Tibial artery (tissue), 4 donors: ENCODE results near the gene TRDN.

Experiments used
- DNase-seq, 2 donors: peaks; one replicate each; pipeline ENCODE4 v3.0.0-alpha.2; 2019
- H3K27ac ChIP-seq, 2 donors: fragments of 200-600 bp; sonication (generic) in 1 of 2; 1 replicate in 1 of 2; 2 replicates in 1 of 2; pipeline ENCODE4 v1.5.1; 2018 to 2019; ENCODE audit warnings: mild to moderate bottlenecking in 1 of 2
- H3K27me3 ChIP-seq, 2 donors: fragments of 200-600 bp; sonication (generic) in 1 of 2; one replicate each; pipeline versions ENCODE4 v1.5.1 to v1.6.0; 2016 to 2019
- H3K36me3 ChIP-seq, 3 donors: fragments of 200-600 bp; sonication (generic) in 2 of 3; one replicate each; pipeline ENCODE4 v1.5.1; 2016 to 2019; ENCODE audit warnings: mild to moderate bottlenecking in 2 of 3
- H3K4me1 ChIP-seq, 4 donors: fragments of 200-600 bp; sonication (generic) in 2 of 4; 1 replicate in 3 of 4; 2 replicates in 1 of 4; pipeline ENCODE4 v1.5.1; 2016 to 2019
- H3K4me3 ChIP-seq, 2 donors: fragments of 200-600 bp; sonication (generic) in 1 of 2; 1 replicate in 1 of 2; 2 replicates in 1 of 2; pipeline ENCODE4 v1.5.1; 2018 to 2019; ENCODE audit warnings: mild to moderate bottlenecking in 2 of 2
- H3K9me3 ChIP-seq, 3 donors: fragments of 200-600 bp; sonication (generic) in 1 of 3; one replicate each; pipeline ENCODE4 v1.5.1; 2016 to 2019
- intact Hi-C: fragments of 100-400 bp; cut with DNase I; formaldehyde crosslinking; loops from one replicate; pipeline ENCODE4 v1.15.0; 2023; ENCODE audit warnings: low total_unique reads
- TF ChIP-seq, protein P1 (sequence below), 2 experiments: fragments of 200-600 bp in 1 of 2; fragments of 450-650 bp in 1 of 2; IDR thresholded peaks; one replicate each; pipeline ENCODE4 v1.5.1; 2017 to 2019; ENCODE audit warnings: antibody characterized with exemption in 2 of 2, mild to moderate bottlenecking in 1 of 2, moderate library complexity in 1 of 2

Gene TRDN

DNA sequence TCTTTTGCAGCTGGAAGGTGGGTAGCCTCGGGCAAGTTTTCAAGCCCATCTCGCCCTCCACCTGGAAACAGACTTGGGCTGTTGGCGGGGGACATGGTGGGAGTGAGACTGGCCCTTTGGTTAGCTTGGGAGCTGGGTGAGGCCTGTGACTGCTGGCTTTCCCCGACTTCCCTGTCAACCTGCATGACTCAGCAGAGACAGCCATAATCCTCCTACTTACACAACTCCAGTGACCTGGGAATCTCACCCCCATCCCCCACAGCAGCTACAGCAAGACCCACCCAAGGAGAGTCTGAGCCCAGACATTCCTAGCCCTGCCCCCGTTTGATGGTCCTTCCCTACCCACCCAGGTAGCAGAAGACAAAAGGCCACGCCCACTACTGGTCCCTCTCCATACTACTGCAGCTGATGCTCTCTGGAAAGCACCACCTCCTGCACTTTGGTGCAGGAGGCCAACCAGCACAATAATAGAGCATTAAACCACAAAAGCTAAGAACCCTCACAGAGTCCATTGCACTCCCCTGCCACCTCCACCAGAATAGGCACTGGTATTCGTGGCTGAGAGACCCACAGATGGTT is 188.4 kb downstream of the TRDN start:
- no peak for DNase-seq
- H3K4me1 ChIP-seq: no peaks in the 10 kb centered on the region
- intact Hi-C loops: no loop called here
- TF ChIP-seq, protein P1, sequence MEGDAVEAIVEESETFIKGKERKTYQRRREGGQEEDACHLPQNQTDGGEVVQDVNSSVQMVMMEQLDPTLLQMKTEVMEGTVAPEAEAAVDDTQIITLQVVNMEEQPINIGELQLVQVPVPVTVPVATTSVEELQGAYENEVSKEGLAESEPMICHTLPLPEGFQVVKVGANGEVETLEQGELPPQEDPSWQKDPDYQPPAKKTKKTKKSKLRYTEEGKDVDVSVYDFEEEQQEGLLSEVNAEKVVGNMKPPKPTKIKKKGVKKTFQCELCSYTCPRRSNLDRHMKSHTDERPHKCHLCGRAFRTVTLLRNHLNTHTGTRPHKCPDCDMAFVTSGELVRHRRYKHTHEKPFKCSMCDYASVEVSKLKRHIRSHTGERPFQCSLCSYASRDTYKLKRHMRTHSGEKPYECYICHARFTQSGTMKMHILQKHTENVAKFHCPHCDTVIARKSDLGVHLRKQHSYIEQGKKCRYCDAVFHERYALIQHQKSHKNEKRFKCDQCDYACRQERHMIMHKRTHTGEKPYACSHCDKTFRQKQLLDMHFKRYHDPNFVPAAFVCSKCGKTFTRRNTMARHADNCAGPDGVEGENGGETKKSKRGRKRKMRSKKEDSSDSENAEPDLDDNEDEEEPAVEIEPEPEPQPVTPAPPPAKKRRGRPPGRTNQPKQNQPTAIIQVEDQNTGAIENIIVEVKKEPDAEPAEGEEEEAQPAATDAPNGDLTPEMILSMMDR (IDR thresholded peaks at IDR 0.05): no peak
- no peaks in the 10 kb centered on the region for H3K36me3 ChIP-seq
- no peak overlapping the region for H3K27ac ChIP-seq
- no peaks in the 10 kb centered on the region for H3K9me3 ChIP-seq
- H3K27me3 ChIP-seq: no peaks in the 10 kb centered on the region
- H3K4me3 ChIP-seq: no peak overlapping the region

DNA sequence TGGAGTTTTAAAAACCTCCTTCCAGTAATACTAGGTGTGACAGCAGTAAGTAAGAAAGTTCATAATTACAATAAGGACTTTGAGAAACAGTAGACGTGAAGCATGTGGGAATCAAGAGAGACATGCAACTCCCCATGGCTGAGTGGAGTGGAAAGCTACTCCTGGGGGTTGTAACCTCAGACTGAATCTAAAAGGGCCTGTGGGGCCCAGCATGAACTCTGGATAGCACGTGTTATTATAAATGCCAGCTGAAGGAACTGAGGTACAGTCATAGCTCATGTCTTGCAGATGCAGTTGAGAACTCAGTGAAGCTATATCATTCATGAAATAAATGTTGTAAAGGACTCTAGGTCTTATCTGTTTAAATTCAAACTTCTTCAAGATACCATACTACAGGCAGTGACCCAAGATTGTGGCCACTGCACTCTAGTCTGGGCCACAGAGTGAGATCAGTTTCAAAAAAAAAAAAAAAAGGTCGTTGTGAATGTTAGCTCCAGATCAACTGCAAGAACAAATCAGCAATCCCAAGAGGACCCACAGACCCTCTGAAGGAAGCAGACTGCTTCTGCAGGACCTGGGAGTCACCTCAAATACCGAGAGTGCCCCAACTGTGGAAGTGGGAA is 189.3 kb downstream of the TRDN start:
- no peak for DNase-seq
- Histone ChIP-seq H3K36me3 (no peaks in the 10 kb centered on the region), H3K27ac (no peak overlapping the region), H3K27me3 (no peaks in the 10 kb centered on the region), H3K9me3 (no peaks in the 10 kb centered on the region), H3K4me3 (no peak overlapping the region), H3K4me1 (no peaks in the 10 kb centered on the region)
- intact Hi-C loops: no loop called here
- TF ChIP-seq, protein P1 (IDR thresholded peaks at IDR 0.05): no peak

DNA sequence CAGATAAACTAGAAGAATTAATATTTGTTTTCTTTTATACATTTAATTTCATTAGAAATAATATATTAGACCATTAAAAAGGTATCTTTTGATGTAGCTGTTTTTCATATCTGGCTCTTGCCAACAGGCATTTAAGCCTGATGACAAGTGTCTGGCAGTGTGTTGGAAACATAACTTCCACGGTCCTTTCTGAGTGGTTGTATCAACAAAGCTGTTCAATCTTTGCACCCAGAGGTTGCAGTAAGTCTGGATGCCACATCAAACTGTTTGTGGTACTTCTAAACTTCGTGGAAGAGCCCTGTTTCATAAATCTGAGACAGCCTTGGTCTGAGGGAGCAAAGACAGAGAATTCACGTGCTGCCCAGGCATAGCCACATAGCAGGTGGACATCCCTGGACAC is 197.4 kb downstream of the TRDN start:
- Histone ChIP-seq H3K9me3 (no peaks in the 10 kb centered on the region), H3K27ac (no peak overlapping the region), H3K4me1 (no peaks in the 10 kb centered on the region), H3K27me3 (no peaks in the 10 kb centered on the region), H3K36me3 (no peaks in the 10 kb centered on the region), H3K4me3 (no peak overlapping the region)
- TF ChIP-seq, protein P1 (IDR thresholded peaks at IDR 0.05): no peak
- intact Hi-C loops: no loop called here
- no peak for DNase-seq

DNA sequence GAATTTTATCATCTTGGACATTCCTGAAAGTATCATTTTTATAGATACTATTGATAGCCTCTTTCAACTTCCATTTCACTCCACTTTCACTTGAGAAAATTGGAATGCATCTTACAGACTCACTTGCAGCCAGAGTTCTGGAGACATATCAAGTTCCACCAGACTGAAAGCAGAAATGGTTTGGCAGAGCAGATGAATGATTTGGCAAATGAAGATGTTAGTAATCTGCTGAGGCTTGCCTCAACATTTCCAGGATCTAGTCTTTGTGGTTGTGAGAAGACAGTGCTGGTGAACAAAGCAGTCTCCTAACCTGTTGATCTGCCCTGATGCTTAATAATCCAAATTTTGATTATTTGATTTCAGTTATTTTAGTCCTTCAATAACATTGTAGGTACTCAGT is 202.6 kb downstream of the TRDN start:
- DNase-seq: no peak
- H3K4me3 ChIP-seq: no peak overlapping the region
- no peaks in the 10 kb centered on the region for H3K27me3 ChIP-seq
- intact Hi-C loops: no loop called here
- H3K4me1 ChIP-seq: no peaks in the 10 kb centered on the region
- H3K27ac ChIP-seq: no peak overlapping the region
- H3K36me3 ChIP-seq: no peaks in the 10 kb centered on the region
- H3K9me3 ChIP-seq: no peaks in the 10 kb centered on the region
- TF ChIP-seq, protein P1 (IDR thresholded peaks at IDR 0.05): no peak

DNA sequence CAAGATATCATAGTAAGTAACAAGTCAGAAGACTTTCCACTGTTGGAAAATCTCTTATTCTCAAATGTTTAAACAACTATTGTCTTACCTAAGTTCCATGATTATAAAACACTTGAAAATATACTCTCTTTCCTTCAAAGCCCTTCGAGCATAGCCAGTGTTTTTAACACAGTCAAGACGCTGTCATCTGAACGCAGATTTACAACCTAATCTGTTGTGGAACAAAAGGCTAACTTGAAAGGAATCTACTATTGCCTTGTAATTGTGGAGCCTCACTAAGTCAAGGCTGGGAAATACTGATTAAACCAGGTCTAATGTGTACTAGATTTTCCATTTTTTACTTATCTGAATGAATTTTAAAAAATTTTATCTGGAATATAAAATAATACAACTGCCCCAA is 205.8 kb downstream of the TRDN start:
- no peaks in the 10 kb centered on the region for H3K9me3 ChIP-seq
- H3K4me3 ChIP-seq: no peak overlapping the region
- TF ChIP-seq, protein P1 (IDR thresholded peaks at IDR 0.05): no peak
- H3K27me3 ChIP-seq: no peaks in the 10 kb centered on the region
- intact Hi-C loops: no loop called here
- no peak overlapping the region for H3K27ac ChIP-seq
- DNase-seq: no peak
- no peaks in the 10 kb centered on the region for H3K36me3 ChIP-seq
- no peaks in the 10 kb centered on the region for H3K4me1 ChIP-seq
